Endothelial cell of umbilical vein (primary cell): Measurements from ENCODE around the gene LRRC39.

Source experiments
- FOS ChIP-seq: IDR thresholded peaks from 2 replicates; pipeline ENCODE4 v1.6.1; 2011; ENCODE audit warnings: mild to moderate bottlenecking, low read length, moderate library complexity, borderline replicate concordance; ENCODE audit not compliant: insufficient read depth
- MAX ChIP-seq: IDR thresholded peaks from 2 replicates; pipeline ENCODE4 v1.6.1; 2011; ENCODE audit not compliant: insufficient read depth, insufficient read length
- POLR2A ChIP-seq: IDR thresholded peaks from 2 replicates; pipeline ENCODE4 v1.6.1; 2012; ENCODE audit warnings: low read depth, mild to moderate bottlenecking, control low read depth, low read length
- POLR2AphosphoS5 ChIP-seq: IDR thresholded peaks from 2 replicates; pipeline ENCODE4 v1.6.1; 2012; ENCODE audit warnings: low read depth, mild to moderate bottlenecking, control low read depth, low read length, moderate library complexity; ENCODE audit not compliant: insufficient read depth
- TF ChIP-seq, protein P1 (sequence below), 2 donors: IDR thresholded peaks; 1 replicate in 1 of 2; 2 replicates in 1 of 2; pipeline ENCODE4 v1.5.1; 2011; ENCODE audit warnings: low read length in 2 of 2, mild to moderate bottlenecking in 2 of 2, moderate library complexity in 2 of 2, control low read depth in 1 of 2, inconsistent platforms in 1 of 2, low read depth in 1 of 2; ENCODE audit not compliant: insufficient read depth in 1 of 2; ENCODE audit errors: extremely low read depth in 1 of 2

GRCh38 chr1:100122177-100122576 is 55.9 kb downstream of the LRRC39 start:
- TF ChIP-seq, protein P1, sequence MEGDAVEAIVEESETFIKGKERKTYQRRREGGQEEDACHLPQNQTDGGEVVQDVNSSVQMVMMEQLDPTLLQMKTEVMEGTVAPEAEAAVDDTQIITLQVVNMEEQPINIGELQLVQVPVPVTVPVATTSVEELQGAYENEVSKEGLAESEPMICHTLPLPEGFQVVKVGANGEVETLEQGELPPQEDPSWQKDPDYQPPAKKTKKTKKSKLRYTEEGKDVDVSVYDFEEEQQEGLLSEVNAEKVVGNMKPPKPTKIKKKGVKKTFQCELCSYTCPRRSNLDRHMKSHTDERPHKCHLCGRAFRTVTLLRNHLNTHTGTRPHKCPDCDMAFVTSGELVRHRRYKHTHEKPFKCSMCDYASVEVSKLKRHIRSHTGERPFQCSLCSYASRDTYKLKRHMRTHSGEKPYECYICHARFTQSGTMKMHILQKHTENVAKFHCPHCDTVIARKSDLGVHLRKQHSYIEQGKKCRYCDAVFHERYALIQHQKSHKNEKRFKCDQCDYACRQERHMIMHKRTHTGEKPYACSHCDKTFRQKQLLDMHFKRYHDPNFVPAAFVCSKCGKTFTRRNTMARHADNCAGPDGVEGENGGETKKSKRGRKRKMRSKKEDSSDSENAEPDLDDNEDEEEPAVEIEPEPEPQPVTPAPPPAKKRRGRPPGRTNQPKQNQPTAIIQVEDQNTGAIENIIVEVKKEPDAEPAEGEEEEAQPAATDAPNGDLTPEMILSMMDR (IDR thresholded peaks at IDR 0.05; ENCODE audit: extremely low read depth in 1 of 2, insufficient read depth in 1 of 2, low read depth in 1 of 2, low read length in 2 of 2) = no peak
- no peak for TF ChIP-seq POLR2AphosphoS5
- TF ChIP-seq POLR2A = no peak
- TF ChIP-seq FOS = no peak
- no peak for TF ChIP-seq MAX
